HepG2 (cell line): ENCODE data around the gene ODC1. TPM values are rescaled to one million over a fixed set of nuclear protein-coding genes. Genes with fewer than 3 reads are reported as not detected.

ENCODE experiments used
- CAMTA2 ChIP-seq: sonication (generic); formaldehyde crosslinking; IDR thresholded peaks from 2 replicates; pipeline ENCODE4 v1.4.0; 2020; ENCODE audit warnings: mild to moderate bottlenecking, missing genetic modification reagents, borderline replicate concordance
- HHEX ChIP-seq: IDR thresholded peaks from 2 replicates; pipeline ENCODE4 v1.6.1; 2016; ENCODE audit warnings: control low read depth
- HOXA3 ChIP-seq: sonication (generic); formaldehyde crosslinking; IDR thresholded peaks from 2 replicates; pipeline ENCODE4 v1.5.0; 2020; ENCODE audit warnings: missing genetic modification reagents
- LCORL ChIP-seq, 2 experiments: fragments of 450-650 bp in 1 of 2; sonication (generic) in 1 of 2; formaldehyde crosslinking in 1 of 2; IDR thresholded peaks; 2 replicates each; pipeline versions ENCODE4 v1.5.0 to v1.6.1; 2017 to 2020; ENCODE audit warnings: antibody characterized with exemption in 1 of 2, missing genetic modification reagents in 1 of 2
- NR2F6 ChIP-seq, 2 experiments: IDR thresholded peaks; 2 replicates each; pipeline ENCODE4 v1.6.1; 2016; ENCODE audit warnings: antibody characterized with exemption in 1 of 2, mild to moderate bottlenecking in 1 of 2
- PHF21A ChIP-seq: sonication (generic); formaldehyde crosslinking; IDR thresholded peaks from 2 replicates; pipeline ENCODE4 v1.5.0; 2020; ENCODE audit warnings: mild to moderate bottlenecking, missing genetic modification reagents
- PITX1 ChIP-seq: sonication (generic); formaldehyde crosslinking; IDR thresholded peaks from 2 replicates; pipeline ENCODE4 v1.5.1; 2020; ENCODE audit warnings: mild to moderate bottlenecking, missing genetic modification reagents
- RXRA ChIP-seq: sonication (generic); formaldehyde crosslinking; IDR thresholded peaks from 2 replicates; pipeline ENCODE4 v1.5.1; 2020; ENCODE audit warnings: missing genetic modification reagents
- SOX6 ChIP-seq, 2 experiments: fragments of 450-650 bp in 1 of 2; sonication (generic) in 1 of 2; formaldehyde crosslinking in 1 of 2; IDR thresholded peaks; 2 replicates each; pipeline versions ENCODE4 v1.4.0 to v1.6.1; 2017 to 2020; ENCODE audit warnings: antibody characterized with exemption in 1 of 2, mild to moderate bottlenecking in 1 of 2, missing genetic modification reagents in 1 of 2
- SP5 ChIP-seq: IDR thresholded peaks from 2 replicates; pipeline ENCODE4 v1.6.1; 2016; ENCODE audit warnings: low read depth, borderline replicate concordance
- TBP ChIP-seq: sonication (generic); formaldehyde crosslinking; IDR thresholded peaks from 2 replicates; pipeline ENCODE4 v1.5.0; 2020; ENCODE audit warnings: missing genetic modification reagents
- TCF7 ChIP-seq: sonication (generic); IDR thresholded peaks from 2 replicates; pipeline ENCODE4 v1.6.1; 2016; ENCODE audit warnings: antibody characterized with exemption, low read depth
- ZNF264 ChIP-seq: sonication (generic); formaldehyde crosslinking; IDR thresholded peaks from 2 replicates; pipeline ENCODE4 v1.4.0; 2020; ENCODE audit warnings: missing genetic modification reagents
- ZNF354B ChIP-seq: sonication (generic); formaldehyde crosslinking; IDR thresholded peaks from 2 replicates; pipeline ENCODE4 v1.8.0; 2022; ENCODE audit warnings: mild to moderate bottlenecking, missing genetic modification reagents
- ZNF558 ChIP-seq: sonication (generic); formaldehyde crosslinking; IDR thresholded peaks from 2 replicates; pipeline ENCODE4 v1.9.0; 2022; ENCODE audit warnings: mild to moderate bottlenecking, missing genetic modification reagents, borderline replicate concordance
- ZNF567 ChIP-seq: sonication (generic); formaldehyde crosslinking; IDR thresholded peaks from 2 replicates; pipeline ENCODE4 v1.8.1; 2023; ENCODE audit warnings: mild to moderate bottlenecking, missing genetic modification reagents, borderline replicate concordance
- ZNF644 ChIP-seq: IDR thresholded peaks from 2 replicates; pipeline ENCODE4 v1.6.1; 2016; ENCODE audit warnings: low read depth
- polyA plus RNA-seq, 8 experiments: library from polyadenylated mRNA; depleted of rRNA in 3 of 8; stranded (reverse) in 7 of 8; unstranded in 1 of 8; fragments of >200 nt; fragmentation: Illumina TruSeq in 4 of 8; extraction: Trizol in 4 of 8; gene quantifications; 2 replicates each; pipeline versions ENCODE4 v1.2.1 to v1.2.3, GENCODE V29; 2011 to 2016; ENCODE audit warnings: low read depth in 4 of 8, missing spikeins in 1 of 8, mixed read lengths in 1 of 8; ENCODE audit not compliant: insufficient read depth in 1 of 8
- total RNA-seq, 5 experiments: library from RNA; depleted of rRNA; stranded (reverse); fragments of >200 nt; fragmentation: Illumina TruSeq; extraction: Trizol; gene quantifications; 2 replicates each; pipeline ENCODE4 v1.2.3, GENCODE V29; 2016; ENCODE audit warnings: low read depth in 1 of 5
- TF ChIP-seq, protein P1 (sequence below): sonication (generic); formaldehyde crosslinking; IDR thresholded peaks from 2 replicates; pipeline ENCODE4 v1.4.0; 2020; ENCODE audit warnings: mild to moderate bottlenecking, missing genetic modification reagents, borderline replicate concordance
- TF ChIP-seq, protein P2 (sequence below): sonication (generic); formaldehyde crosslinking; IDR thresholded peaks from 2 replicates; pipeline ENCODE4 v1.4.0; 2020; ENCODE audit warnings: missing genetic modification reagents, mild to moderate bottlenecking, borderline replicate concordance
- TF ChIP-seq, protein P3 (sequence below): IDR thresholded peaks from 2 replicates; pipeline ENCODE4 v1.6.1; 2016; ENCODE audit warnings: missing genetic modification reagents, missing compliant biosample characterization
- TF ChIP-seq, protein P4 (sequence below): sonication (generic); formaldehyde crosslinking; IDR thresholded peaks from 2 replicates; pipeline ENCODE4 v1.5.1; 2020; ENCODE audit warnings: mild to moderate bottlenecking, missing genetic modification reagents

ODC1 gene
- total and polyA plus RNA-seq, 2 of the 13 experiments (the other 11 are each of a cell fraction or from before 2014, with no cell fraction given), result 142 to 371 TPM

DNA sequence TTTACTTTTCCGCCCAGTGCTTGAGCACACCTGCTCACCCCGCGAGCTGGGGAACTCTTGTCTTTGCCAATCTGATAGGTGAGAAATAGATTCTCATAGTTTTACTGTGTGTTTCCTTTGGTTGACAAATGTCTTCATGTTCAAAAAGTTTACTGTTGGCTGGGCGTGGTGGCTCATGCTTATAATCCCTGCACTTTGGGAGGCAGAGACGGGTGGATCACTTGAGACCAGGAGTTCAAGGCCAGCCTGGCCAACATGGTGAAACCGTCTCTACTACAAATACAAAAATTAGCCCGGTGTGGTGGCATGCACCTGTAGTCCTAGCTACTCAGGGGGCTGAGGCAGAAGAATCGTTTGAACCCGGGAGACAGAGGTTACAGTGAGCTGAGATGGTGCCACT, 10.3 kb downstream of the ODC1 start (continued):
- no peak for TF ChIP-seq ZNF567
- TF ChIP-seq HOXA3 (CRISPR knock-in tag), result 0 out of 2 replicates have a peak, but pooled peaks have one; percentile 22
- no peak for TF ChIP-seq ZNF558
- TF ChIP-seq, protein P1, sequence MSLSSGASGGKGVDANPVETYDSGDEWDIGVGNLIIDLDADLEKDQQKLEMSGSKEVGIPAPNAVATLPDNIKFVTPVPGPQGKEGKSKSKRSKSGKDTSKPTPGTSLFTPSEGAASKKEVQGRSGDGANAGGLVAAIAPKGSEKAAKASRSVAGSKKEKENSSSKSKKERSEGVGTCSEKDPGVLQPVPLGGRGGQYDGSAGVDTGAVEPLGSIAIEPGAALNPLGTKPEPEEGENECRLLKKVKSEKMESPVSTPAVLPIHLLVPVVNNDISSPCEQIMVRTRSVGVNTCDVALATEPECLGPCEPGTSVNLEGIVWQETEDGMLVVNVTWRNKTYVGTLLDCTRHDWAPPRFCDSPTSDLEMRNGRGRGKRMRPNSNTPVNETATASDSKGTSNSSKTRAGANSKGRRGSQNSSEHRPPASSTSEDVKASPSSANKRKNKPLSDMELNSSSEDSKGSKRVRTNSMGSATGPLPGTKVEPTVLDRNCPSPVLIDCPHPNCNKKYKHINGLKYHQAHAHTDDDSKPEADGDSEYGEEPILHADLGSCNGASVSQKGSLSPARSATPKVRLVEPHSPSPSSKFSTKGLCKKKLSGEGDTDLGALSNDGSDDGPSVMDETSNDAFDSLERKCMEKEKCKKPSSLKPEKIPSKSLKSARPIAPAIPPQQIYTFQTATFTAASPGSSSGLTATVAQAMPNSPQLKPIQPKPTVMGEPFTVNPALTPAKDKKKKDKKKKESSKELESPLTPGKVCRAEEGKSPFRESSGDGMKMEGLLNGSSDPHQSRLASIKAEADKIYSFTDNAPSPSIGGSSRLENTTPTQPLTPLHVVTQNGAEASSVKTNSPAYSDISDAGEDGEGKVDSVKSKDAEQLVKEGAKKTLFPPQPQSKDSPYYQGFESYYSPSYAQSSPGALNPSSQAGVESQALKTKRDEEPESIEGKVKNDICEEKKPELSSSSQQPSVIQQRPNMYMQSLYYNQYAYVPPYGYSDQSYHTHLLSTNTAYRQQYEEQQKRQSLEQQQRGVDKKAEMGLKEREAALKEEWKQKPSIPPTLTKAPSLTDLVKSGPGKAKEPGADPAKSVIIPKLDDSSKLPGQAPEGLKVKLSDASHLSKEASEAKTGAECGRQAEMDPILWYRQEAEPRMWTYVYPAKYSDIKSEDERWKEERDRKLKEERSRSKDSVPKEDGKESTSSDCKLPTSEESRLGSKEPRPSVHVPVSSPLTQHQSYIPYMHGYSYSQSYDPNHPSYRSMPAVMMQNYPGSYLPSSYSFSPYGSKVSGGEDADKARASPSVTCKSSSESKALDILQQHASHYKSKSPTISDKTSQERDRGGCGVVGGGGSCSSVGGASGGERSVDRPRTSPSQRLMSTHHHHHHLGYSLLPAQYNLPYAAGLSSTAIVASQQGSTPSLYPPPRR (CRISPR knock-in tag), result peak; percentile 64
- peak; percentile 77 for TF ChIP-seq SP5 (CRISPR knock-in tag)
- TF ChIP-seq ZNF354B (CRISPR knock-in tag), result no peak
- TF ChIP-seq PHF21A (CRISPR knock-in tag), result peak; percentile 49; the same call in 1 of the 2 replicates
- no peak for TF ChIP-seq ZNF264 (CRISPR knock-in tag)
- TF ChIP-seq TCF7, result peak; percentile 40; the same call in 1 of the 2 replicates
- TF ChIP-seq, protein P2, sequence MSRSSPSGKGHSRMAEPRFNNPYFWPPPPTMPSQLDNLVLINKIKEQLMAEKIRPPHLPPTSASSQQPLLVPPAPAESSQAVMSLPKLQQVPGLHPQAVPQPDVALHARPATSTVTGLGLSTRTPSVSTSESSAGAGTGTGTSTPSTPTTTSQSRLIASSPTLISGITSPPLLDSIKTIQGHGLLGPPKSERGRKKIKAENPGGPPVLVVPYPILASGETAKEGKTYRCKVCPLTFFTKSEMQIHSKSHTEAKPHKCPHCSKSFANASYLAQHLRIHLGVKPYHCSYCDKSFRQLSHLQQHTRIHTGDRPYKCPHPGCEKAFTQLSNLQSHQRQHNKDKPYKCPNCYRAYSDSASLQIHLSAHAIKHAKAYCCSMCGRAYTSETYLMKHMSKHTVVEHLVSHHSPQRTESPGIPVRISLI (CRISPR knock-in tag), result 0 out of 2 replicates have a peak, but pooled peaks have one; percentile 30
- TF ChIP-seq NR2F6 (IDR thresholded peaks at IDR 0.05), result peak; percentile 36; the same call in 1 of the 2 replicates
- peak; percentile 47; the same call in 1 of the 2 replicates for TF ChIP-seq NR2F6 (CRISPR knock-in tag; IDR thresholded peaks at IDR 0.05)
- TF ChIP-seq HHEX (CRISPR knock-in tag), result peak; percentile 50; the same call in 1 of the 2 replicates
- TF ChIP-seq, protein P3, sequence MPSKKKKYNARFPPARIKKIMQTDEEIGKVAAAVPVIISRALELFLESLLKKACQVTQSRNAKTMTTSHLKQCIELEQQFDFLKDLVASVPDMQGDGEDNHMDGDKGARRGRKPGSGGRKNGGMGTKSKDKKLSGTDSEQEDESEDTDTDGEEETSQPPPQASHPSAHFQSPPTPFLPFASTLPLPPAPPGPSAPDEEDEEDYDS (CRISPR knock-in tag), result 0 out of 2 replicates have a peak, but pooled peaks have one; percentile 19
- TF ChIP-seq, protein P4, sequence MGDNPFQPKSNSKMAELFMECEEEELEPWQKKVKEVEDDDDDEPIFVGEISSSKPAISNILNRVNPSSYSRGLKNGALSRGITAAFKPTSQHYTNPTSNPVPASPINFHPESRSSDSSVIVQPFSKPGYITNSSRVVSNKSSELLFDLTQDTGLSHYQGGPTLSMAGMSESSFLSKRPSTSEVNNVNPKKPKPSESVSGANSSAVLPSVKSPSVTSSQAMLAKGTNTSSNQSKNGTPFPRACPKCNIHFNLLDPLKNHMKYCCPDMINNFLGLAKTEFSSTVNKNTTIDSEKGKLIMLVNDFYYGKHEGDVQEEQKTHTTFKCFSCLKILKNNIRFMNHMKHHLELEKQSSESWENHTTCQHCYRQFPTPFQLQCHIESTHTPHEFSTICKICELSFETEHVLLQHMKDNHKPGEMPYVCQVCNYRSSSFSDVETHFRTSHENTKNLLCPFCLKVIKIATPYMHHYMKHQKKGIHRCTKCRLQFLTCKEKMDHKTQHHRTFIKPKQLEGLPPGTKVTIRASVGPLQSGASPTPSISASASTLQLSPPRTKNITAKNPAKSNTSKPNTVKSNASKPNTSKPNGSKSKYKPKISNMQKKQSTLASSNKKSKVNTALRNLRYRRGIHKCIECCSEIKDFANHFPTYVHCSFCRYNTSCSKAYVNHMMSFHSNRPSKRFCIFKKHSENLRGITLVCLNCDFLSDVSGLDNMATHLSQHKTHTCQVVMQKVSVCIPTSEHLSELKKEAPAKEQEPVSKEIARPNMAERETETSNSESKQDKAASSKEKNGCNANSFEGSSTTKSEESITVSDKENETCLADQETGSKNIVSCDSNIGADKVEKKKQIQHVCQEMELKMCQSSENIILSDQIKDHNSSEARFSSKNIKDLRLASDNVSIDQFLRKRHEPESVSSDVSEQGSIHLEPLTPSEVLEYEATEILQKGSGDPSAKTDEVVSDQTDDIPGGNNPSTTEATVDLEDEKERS, result no peak
- TF ChIP-seq LCORL (IDR thresholded peaks at IDR 0.05), result no peak
- 0 out of 2 replicates have a peak, but pooled peaks have one; percentile 27 for TF ChIP-seq LCORL (CRISPR knock-in tag; IDR thresholded peaks at IDR 0.05)
- peak; percentile 83; the same call in 1 of the 2 replicates for TF ChIP-seq PITX1 (CRISPR knock-in tag)
- TF ChIP-seq CAMTA2, result no peak
- peak; percentile 37; the same call in 1 of the 2 replicates for TF ChIP-seq RXRA (CRISPR knock-in tag)
- no peak for TF ChIP-seq TBP
- TF ChIP-seq ZNF644 (CRISPR knock-in tag), result 0 out of 2 replicates have a peak, but pooled peaks have one; percentile 33
- TF ChIP-seq SOX6 (IDR thresholded peaks at IDR 0.05), result no peak
- 0 out of 2 replicates have a peak, but pooled peaks have one; percentile 21 for TF ChIP-seq SOX6 (CRISPR knock-in tag; IDR thresholded peaks at IDR 0.05)
